Measurements from ENCODE around the gene CLIP1. TPM values are rescaled to one million over a fixed set of nuclear protein-coding genes. Genes with fewer than 3 reads are reported as not detected.

CLIP1 gene
- total and polyA plus RNA-seq, 9 donors: 16.2 to 71.5 (median 37.8) TPM

GRCh38 chr12:122322501-122322900 lies 100.0 kb downstream of the CLIP1 start:
- Histone ChIP-seq H3K27me3 (no peaks in the 10 kb centered on the region), H3K36me3 (no peaks in the 10 kb centered on the region), H3K9me3 (no peaks in the 10 kb centered on the region), H3K4me3 (no peak overlapping the region), H3K4me1 (ENCODE audit: insufficient read depth) (no peaks in the 10 kb centered on the region), H3K27ac (no peak overlapping the region)
- intact Hi-C loops (cut with DNase I): no loop called here
- TF ChIP-seq POLR2A (IDR thresholded peaks at IDR 0.05) (no peak), EP300 (IDR thresholded peaks at IDR 0.05) (no peak), CTCF (IDR thresholded peaks at IDR 0.05) (no peak)
- no peak for DNase-seq
- WGBS, 3 donors: 80 to 88% (median 82%) methylated on average over 8 of the region's 8 CpGs

GRCh38 chr12:122318607-122319605 lies 103.6 kb downstream of the CLIP1 start:
- TF ChIP-seq POLR2A (IDR thresholded peaks at IDR 0.05): no peak
- TF ChIP-seq CTCF (IDR thresholded peaks at IDR 0.05): no peak
- no peak for TF ChIP-seq EP300 (IDR thresholded peaks at IDR 0.05)
- Histone ChIP-seq H3K9me3 (no peaks in the 10 kb centered on the region), H3K27me3 (no peaks in the 10 kb centered on the region), H3K36me3 (no peaks in the 10 kb centered on the region), H3K4me3 (no peak overlapping the region), H3K4me1 (ENCODE audit: insufficient read depth) (no peaks in the 10 kb centered on the region), H3K27ac (no peak overlapping the region)
- WGBS, 3 donors: 79 to 80% (median 79%) methylated on average over 8 of the region's 8 CpGs
- intact Hi-C loops (cut with DNase I): no loop called here
- DNase-seq: no peak

GRCh38 chr12:122312926-122313325 lies 109.5 kb downstream of the CLIP1 start:
- 93 to 95% (median 94%) methylated on average over 5 of the region's 5 CpGs for WGBS, 3 donors
- no peak for TF ChIP-seq EP300 (IDR thresholded peaks at IDR 0.05)
- no peak for TF ChIP-seq POLR2A (IDR thresholded peaks at IDR 0.05)
- TF ChIP-seq CTCF (IDR thresholded peaks at IDR 0.05): no peak

GRCh38 chr12:122311696-122312095 lies 110.8 kb downstream of the CLIP1 start:
- Histone ChIP-seq H3K36me3 (no peaks in the 10 kb centered on the region), H3K9me3 (no peaks in the 10 kb centered on the region), H3K4me3 (no peak overlapping the region), H3K27me3 (no peaks in the 10 kb centered on the region), H3K27ac (no peak overlapping the region), H3K4me1 (ENCODE audit: insufficient read depth) (no peaks in the 10 kb centered on the region)
- 85 to 88% (median 87%) methylated on average over 5 of the region's 5 CpGs for WGBS, 3 donors
- intact Hi-C loops (cut with DNase I): no loop called here
- TF ChIP-seq EP300 (IDR thresholded peaks at IDR 0.05) (no peak), POLR2A (IDR thresholded peaks at IDR 0.05) (no peak), CTCF (IDR thresholded peaks at IDR 0.05) (no peak)
- no peak for DNase-seq

More at GRCh38 chr12:122312926-122313325, 109.5 kb downstream of the CLIP1 start:
- H3K9me3 ChIP-seq: no peaks in the 10 kb centered on the region
- intact Hi-C loops (cut with DNase I): no loop called here
- H3K27me3 ChIP-seq: no peaks in the 10 kb centered on the region
- DNase-seq: no peak
- no peaks in the 10 kb centered on the region for H3K36me3 ChIP-seq
- H3K4me1 ChIP-seq (ENCODE audit: insufficient read depth): no peaks in the 10 kb centered on the region
- H3K4me3 ChIP-seq: no peak overlapping the region
- no peak overlapping the region for H3K27ac ChIP-seq

All from ovary (tissue), 9 donors.